Osteoblast (primary cell): ENCODE results near the gene ARHGAP11B.
"Not testable (repeated sequence)": the region's sequence is repeated elsewhere in the genome, so short reads cannot be mapped to it uniquely, and the experiment has no call there.

ENCODE experiments used
- DNase-seq: peaks from one replicate; pipeline ENCODE4 v3.0.0; 2011; ENCODE audit warnings: low spot score, mixed read lengths; ENCODE audit not compliant: insufficient read length; ENCODE audit errors: missing footprints
- H2AFZ ChIP-seq: 2 replicates; pipeline ENCODE4 v1.6.0; 2011; ENCODE audit warnings: mild to moderate bottlenecking, low read length
- H3K27ac ChIP-seq: 2 replicates; pipeline ENCODE4 v1.5.1; 2011; ENCODE audit warnings: mild to moderate bottlenecking, low read depth, low read length, moderate library complexity
- H3K27me3 ChIP-seq: 2 replicates; pipeline ENCODE4 v1.6.0; 2012; ENCODE audit warnings: mild to moderate bottlenecking, control low read depth, inconsistent platforms, low read length, moderate library complexity; ENCODE audit not compliant: insufficient read depth
- H3K36me3 ChIP-seq: 2 replicates; pipeline ENCODE4 v1.5.1; 2011; ENCODE audit warnings: mild to moderate bottlenecking, low read length, control low read depth, moderate library complexity; ENCODE audit not compliant: insufficient read depth
- H3K4me1 ChIP-seq: 2 replicates; pipeline ENCODE4 v1.5.1; 2011; ENCODE audit warnings: mild to moderate bottlenecking, low read length, control low read depth, moderate library complexity; ENCODE audit not compliant: insufficient read depth
- H3K4me2 ChIP-seq: 2 replicates; pipeline ENCODE4 v1.6.0; 2011; ENCODE audit warnings: mild to moderate bottlenecking, low read length; ENCODE audit not compliant: insufficient read depth
- H3K4me3 ChIP-seq: fragments of 200-600 bp; sonication (generic); 3 replicates; pipeline ENCODE4 v1.5.1; 2012; ENCODE audit warnings: mild to moderate bottlenecking, low read length, inconsistent platforms; ENCODE audit not compliant: insufficient read depth
- H3K79me2 ChIP-seq: 2 replicates; pipeline ENCODE4 v1.6.0; 2012; ENCODE audit warnings: mild to moderate bottlenecking, low read length, control low read depth, inconsistent platforms; ENCODE audit not compliant: insufficient read depth
- H3K9me3 ChIP-seq: 2 replicates; pipeline ENCODE4 v1.5.1; 2011; ENCODE audit warnings: low read depth, low read length, control low read depth
- H4K20me1 ChIP-seq: 2 replicates; pipeline ENCODE4 v1.6.0; 2012; ENCODE audit warnings: mild to moderate bottlenecking, low read length, control low read depth; ENCODE audit not compliant: insufficient read depth
- TF ChIP-seq, protein P1 (sequence below): IDR thresholded peaks from 2 replicates; pipeline ENCODE4 v1.5.1; 2011; ENCODE audit warnings: mild to moderate bottlenecking, low read depth, low read length, moderate library complexity; ENCODE audit errors: extremely low read depth

The ARHGAP11B gene

DNA sequence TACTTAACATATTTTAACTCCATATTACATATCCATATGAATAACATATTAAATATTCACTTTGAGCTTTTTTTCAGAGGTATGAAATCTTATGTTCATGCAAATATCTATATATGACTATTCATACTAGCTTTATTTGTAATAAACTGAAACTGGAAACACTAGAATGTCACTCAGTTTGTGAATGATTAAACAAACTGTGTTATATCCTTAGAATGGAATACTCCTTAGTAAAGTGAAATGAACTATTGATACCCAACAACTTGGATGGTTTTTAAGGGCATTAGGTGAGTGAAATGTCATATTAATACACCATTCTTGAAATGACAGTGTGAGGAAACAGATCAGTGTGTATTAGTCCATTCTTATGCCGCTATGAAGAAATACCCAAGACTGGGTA, 45.4 kb downstream of the ARHGAP11B start:
- Histone ChIP-seq H3K4me1 (peaks cover 4% of the 10 kb centered on the region), H2AFZ (no peak overlapping the region), H3K27ac (no peak overlapping the region), H3K4me3 (no peak overlapping the region), H3K4me2 (no peak overlapping the region), H4K20me1 (no peaks in the 10 kb centered on the region), H3K79me2 (peaks cover 7% of the 10 kb centered on the region), H3K36me3 (peaks cover 10% of the 10 kb centered on the region), H3K9me3 (no peaks in the 10 kb centered on the region), H3K27me3 (no peaks in the 10 kb centered on the region)
- TF ChIP-seq, protein P1, sequence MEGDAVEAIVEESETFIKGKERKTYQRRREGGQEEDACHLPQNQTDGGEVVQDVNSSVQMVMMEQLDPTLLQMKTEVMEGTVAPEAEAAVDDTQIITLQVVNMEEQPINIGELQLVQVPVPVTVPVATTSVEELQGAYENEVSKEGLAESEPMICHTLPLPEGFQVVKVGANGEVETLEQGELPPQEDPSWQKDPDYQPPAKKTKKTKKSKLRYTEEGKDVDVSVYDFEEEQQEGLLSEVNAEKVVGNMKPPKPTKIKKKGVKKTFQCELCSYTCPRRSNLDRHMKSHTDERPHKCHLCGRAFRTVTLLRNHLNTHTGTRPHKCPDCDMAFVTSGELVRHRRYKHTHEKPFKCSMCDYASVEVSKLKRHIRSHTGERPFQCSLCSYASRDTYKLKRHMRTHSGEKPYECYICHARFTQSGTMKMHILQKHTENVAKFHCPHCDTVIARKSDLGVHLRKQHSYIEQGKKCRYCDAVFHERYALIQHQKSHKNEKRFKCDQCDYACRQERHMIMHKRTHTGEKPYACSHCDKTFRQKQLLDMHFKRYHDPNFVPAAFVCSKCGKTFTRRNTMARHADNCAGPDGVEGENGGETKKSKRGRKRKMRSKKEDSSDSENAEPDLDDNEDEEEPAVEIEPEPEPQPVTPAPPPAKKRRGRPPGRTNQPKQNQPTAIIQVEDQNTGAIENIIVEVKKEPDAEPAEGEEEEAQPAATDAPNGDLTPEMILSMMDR, result no peak
- DNase-seq, result no peak

DNA sequence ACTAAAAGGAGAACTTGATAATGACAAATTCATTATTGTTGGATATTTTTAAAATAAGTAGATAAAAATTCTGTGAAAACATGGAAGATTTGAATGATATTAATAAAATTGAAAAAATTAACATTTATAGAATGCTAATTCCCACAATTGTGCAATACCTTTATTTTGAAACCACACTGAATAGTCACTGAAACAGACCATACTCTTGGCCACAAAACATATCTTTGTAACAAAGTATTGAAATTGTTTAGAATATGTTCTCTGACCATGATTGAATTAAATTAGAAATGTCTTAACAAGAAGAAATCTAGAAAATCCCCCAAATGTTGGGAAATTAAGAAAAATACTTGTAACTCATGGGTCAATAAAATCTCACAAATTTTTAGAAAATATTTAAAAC, 49.2 kb downstream of the ARHGAP11B start:
- H3K79me2 ChIP-seq, result peaks cover 2% of the 10 kb centered on the region
- H3K4me1 ChIP-seq, result peaks cover 4% of the 10 kb centered on the region
- no peaks in the 10 kb centered on the region for H3K27me3 ChIP-seq
- TF ChIP-seq, protein P1, result no peak
- no peak overlapping the region for H2AFZ ChIP-seq
- DNase-seq, result no peak
- no peaks in the 10 kb centered on the region for H3K9me3 ChIP-seq
- H3K27ac ChIP-seq, result no peak overlapping the region
- no peaks in the 10 kb centered on the region for H4K20me1 ChIP-seq
- no peak overlapping the region for H3K4me2 ChIP-seq
- no peaks in the 10 kb centered on the region for H3K36me3 ChIP-seq
- no peak overlapping the region for H3K4me3 ChIP-seq

DNA sequence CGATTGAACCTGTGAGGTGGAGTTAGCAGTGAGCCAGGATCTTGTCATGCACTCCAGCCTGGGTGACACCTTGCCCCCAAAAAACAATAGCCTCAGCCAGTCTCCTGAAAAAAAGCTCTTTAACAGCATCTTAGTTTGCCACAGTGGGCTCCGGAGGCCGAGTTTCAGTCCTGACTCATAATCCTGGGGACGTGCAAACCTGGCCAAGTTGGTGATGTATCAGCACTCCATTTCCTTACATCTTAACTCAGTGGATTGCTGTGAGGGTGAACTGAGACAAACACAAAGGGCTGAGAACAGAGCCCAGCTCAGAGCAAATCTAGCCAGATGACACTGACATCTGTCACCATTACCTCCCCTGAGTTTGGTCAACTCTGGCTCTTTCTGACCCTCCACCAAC, 50.0 kb downstream of the ARHGAP11B start:
- H3K27me3 ChIP-seq, H3K9me3 ChIP-seq, H3K79me2 ChIP-seq, H3K4me1 ChIP-seq, H4K20me1 ChIP-seq, H3K36me3 ChIP-seq, H3K4me2 ChIP-seq, H3K4me3 ChIP-seq, H2AFZ ChIP-seq: not testable (repeated sequence)
- peak overlapping the region; percentile 35 for H3K27ac ChIP-seq
- DNase-seq, result peak; percentile 22

DNA sequence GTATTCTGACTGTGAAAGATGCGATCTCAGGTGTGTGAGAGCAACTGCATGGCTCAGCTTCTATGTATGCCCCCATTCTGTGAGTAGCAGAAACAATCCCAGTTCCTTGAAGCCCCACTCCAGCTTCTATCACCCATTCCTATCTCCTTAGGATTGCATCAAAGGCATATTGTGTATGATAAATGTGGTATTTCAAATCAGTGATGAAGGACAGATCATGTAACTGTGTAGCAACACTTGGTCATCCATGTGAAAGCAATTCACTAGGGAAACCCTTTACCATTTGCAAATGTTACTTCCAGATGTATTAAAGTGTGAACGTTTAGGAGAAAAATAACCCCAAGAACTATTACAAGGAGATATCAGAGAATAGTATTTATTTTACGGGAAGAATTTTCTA, 55.1 kb downstream of the ARHGAP11B start:
- H2AFZ ChIP-seq, H4K20me1 ChIP-seq, H3K36me3 ChIP-seq, DNase-seq, H3K79me2 ChIP-seq, H3K4me1 ChIP-seq, H3K27ac ChIP-seq, H3K9me3 ChIP-seq, H3K27me3 ChIP-seq, H3K4me3 ChIP-seq, H3K4me2 ChIP-seq: not testable (repeated sequence)

DNA sequence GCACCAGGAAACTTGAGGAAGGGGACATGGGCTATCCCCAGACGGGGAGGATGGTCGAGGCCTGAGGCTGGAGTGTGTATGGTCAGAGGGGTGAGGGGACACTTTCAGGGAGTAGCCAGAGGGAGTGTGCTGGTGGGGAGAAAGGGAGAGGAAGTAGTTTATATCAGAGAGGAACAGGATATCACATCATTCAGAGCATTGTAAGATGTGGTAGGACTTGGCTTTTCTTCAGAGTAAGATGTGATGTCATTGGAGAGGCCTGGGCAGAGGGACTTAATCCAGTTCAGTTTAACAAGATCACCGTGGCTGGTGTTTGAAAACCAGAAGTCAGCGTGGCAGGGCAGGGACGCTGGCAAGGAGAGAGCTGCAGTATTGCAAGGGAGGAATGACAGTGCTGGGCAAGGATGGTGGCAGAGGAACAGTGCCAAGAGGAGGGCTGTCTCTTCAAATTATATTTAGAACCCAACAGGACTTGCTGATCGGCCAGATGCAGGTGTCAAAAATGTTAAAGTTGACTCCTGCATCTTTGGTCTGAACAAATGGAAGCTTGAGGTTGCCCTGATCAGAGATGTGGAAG, 59.9 kb downstream of the ARHGAP11B start:
- H4K20me1 ChIP-seq, H3K4me2 ChIP-seq, H3K4me1 ChIP-seq, H3K27me3 ChIP-seq, DNase-seq, H3K4me3 ChIP-seq, H3K27ac ChIP-seq, H3K79me2 ChIP-seq, H3K36me3 ChIP-seq, H3K9me3 ChIP-seq, H2AFZ ChIP-seq: not testable (repeated sequence)

DNA sequence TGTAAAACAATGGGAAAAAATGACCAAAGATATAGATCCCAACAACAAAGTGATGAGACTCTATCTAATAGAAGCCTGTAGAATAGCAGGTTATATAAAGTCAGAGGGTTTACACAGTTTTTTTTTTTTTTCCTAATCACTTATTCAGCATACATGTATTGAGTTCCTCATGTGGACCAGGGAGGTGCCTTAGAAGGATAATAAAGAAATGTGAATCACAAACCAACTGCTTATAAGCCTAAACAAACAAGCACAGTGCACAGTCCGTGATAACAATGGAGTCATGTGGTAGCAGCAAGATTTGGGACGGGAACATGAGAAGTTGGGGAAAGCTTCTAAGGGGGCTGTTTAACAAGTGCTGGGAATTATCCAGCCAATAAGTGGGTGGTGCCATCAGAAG, 60.7 kb downstream of the ARHGAP11B start:
- H3K27me3 ChIP-seq, H3K4me1 ChIP-seq, H3K9me3 ChIP-seq, H3K4me2 ChIP-seq, DNase-seq, H3K79me2 ChIP-seq, H3K27ac ChIP-seq, H2AFZ ChIP-seq, H3K36me3 ChIP-seq, H4K20me1 ChIP-seq, H3K4me3 ChIP-seq: not testable (repeated sequence)
